Activated CD8-positive, alpha-beta memory T cell treated with anti-CD3 and anti-CD28 coated beads for 4 hours (primary cell): ENCODE results near the gene RGPD5.
"Not testable (repeated sequence)": the region's sequence is repeated elsewhere in the genome, so short reads cannot be mapped to it uniquely, and the experiment has no call there.

Experiments
- DNase-seq, 2 donors: peaks; one replicate each; pipeline ENCODE4 v3.0.0-alpha.2; 2020; ENCODE audit warnings: low read depth in 2 of 2

Gene RGPD5

DNA sequence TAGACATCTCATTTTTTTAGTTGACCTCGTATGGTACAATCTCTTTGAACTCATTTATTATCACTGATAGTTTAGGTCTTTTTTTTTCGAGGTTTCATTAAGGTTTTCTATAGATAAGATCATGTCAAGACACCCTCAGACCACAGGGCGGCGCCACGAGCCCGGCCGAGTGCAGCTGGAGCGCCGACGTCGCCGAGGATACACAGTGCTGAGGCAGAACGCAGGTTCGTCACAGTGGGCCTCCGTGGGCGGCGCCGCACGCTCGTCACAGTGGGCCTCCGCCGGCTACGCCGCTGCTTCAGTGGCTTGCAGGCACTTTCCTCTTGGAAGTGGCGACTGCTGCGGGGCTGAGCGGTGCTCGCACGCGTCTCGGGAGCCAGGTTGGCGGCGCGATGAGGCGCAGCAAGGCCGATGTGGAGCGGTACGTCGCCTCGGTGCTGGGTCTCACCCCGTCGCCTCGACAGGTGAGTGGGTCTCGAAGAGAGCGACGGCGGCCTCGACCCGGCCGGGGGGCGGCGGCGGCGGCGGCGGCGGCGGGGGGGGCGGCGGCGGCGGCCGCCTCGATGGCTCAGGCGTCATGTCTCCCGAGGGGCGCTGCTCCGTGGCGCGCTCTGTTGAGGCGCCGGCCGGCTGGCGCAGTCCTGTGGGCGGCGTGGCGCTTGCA, at the start of gene RGPD5:
Gene RGPD5, plus strand, starts transcription at position 232 of the 664 bp plus-strand sequence. Its CDS starts 161 bp downstream, at position 393.
- DNase-seq = not testable (repeated sequence)

DNA sequence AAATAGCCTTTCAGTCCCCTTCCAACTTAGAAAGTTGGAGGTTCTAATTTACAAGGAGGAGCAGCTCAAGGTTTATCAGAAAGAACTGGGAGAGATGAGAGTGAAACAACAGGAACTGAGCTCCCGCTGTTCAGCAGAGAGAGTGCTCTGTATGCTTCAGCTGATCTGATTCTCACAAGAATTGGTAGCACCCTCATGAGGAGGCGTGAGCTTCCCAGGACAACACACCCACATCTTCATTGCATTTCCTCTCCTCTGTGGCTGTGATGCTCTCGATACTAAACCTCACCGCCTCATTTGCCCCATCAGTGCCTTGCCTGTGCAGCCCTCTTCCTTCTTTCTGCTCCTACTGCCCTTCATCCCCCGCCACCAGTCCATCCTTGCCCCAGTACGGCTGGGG, 42.5 kb upstream of the RGPD5 start:
- not testable (repeated sequence) for DNase-seq

DNA sequence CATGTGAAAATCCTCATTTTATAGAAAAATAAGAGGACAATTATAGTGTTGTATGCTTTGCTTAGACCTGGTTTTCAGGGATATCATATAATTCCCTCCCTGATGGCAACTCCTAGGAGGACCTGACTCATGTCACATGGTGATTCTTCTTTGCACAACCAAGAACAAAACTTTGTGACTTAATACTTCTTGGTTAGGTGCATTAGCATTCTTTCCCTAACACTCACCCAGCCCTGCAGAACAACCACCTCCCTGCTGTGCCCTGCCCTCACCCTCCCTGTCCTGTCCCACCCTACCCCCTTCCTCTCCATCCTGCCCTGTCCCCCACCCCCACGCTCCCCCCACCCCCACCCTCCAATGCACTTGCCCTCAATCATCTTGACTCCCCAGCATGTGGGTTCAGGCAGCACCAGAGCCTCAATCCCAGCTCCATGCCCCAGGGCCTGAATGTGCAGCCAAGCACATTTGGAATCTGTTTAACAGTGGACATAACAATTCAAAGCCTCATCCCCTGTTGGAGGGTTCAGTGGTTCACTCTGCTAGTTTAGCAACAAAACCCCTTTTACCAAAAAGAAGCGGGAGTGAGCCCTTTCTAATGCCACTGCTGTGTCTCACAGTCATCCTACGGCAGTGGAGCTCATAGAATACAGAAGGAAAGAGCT, 36.8 kb upstream of the RGPD5 start:
- not testable (repeated sequence) for DNase-seq

DNA sequence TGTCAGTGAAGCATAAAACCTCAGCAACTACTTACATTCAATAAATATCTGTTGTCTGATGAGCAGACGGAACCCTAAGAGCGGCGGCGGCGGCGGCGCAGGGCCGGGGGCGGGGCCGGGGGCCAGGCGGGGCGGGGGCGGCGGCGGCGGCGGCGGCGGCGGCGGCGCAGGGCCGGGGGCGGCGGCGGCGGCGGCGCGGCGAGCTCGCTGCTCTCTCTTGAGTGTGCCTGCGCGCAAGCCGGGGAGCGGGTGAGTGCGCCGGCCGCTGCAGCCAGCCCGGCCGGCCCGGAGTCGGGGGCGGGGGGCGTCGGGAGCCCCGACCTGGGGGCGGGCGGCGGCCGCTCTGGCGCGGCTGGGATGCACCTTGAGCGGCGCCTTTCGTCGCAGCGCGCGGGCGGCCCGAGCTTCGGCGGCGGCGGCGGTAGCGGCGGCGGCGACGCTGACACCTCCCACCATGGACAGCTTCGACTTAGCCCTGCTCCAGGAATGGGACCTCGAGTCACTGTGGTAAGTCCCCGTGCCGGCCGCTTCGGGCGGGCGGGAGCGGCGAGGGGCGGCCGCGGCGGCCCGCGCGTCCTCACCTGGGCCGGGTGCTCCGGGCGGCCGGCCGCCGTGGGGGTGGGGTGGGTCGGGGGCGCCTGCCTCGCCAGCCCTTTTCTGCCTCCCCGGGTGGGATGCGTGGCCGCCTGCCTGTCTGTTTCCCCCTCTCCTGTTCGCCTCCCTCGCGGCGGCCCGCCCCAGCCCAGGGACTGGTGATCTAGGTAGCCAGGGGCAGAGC, 33.7 kb upstream of the RGPD5 start:
- not testable (repeated sequence) for DNase-seq

DNA sequence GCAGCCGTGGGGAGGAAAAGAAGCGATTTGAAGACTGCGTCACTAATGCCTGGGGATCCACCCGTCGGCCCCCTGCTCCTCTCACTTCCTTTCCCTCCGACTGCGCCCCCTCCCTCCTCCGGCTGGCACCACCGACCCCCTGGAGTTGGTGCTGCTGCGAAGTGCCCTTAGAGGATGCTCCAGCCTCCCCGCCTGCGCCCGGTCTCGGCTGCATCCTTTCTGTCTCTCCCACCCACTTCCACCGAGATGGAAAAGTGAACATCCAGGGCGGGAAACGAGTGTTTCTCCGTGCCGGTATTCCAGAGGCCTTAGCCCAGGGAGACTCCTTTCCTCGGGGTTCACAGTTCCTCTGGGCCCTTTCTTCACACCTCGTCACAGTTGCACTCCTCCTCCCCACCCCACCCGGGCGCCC, 33.1 kb upstream of the RGPD5 start:
- DNase-seq = not testable (repeated sequence)

DNA sequence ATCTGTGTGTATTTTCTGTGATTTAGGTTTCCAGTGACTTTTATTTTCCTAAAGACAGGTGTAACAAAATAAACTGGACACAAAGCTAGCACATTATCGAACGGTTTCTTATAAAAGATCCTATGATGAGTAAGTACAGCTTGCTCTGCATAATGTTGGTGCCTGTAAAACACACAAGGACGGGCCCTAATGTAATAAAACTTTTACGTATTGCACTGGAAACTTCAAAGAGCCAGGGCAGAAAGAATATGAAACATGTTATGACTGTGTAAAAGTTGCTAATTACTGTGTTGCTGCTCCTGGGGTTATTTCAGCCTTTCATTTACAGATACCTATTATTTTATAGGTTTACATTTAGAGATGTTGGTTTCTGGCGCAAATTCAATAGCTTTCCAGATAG, 32.1 kb upstream of the RGPD5 start:
- not testable (repeated sequence) for DNase-seq

DNA sequence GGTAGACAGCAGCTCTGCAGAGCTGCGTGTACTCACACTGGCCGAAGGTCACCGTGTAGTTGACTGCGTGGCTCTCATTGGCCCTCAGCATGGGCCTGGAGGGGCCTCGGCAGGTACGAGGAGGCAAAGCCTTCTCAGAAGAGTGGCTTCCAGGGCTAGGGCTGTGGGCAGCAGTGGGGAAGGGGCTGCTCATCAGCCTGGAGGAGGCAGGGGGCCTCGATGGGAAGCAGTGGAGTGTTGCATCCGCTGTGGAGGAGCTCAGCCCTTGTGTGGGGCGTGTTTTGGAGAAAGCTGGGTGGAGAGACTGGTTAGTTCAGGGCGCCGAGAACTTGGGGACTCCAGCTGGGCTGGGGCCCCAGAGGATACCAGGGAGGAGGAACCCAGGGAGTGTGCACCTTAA, 28.0 kb upstream of the RGPD5 start:
- not testable (repeated sequence) for DNase-seq

DNA sequence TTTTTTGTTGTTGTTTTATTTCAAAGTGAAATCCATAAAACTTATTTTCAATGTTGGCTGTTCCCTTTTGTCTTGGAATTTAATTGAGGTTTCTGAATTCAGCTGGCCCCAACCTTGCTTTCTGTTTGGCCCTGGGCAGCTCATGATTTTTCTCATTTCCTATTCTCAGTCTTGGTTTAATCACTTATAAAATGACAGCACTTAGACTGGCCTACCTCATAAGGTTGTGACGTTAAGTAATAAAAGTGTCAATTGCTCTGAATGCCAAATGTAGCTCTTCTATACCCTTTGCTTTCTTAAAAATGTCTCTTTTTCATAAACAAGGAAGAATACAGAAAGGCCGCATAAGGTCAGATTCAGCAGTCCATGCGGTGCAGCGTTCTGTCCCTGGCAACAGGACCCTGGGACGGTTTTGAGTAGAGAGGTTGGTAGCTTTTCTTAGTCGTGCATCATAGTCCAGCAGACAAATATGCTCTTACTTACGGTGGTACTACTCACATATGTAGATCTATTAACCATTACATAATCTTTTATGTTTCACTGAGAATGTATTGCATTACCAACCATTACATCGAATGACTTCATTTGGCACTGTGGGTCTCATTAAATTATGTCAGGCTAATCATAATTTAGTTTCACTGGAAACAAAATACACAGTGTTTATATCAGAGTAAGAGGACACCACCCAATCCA, 27.1 kb upstream of the RGPD5 start:
- DNase-seq = not testable (repeated sequence)

DNA sequence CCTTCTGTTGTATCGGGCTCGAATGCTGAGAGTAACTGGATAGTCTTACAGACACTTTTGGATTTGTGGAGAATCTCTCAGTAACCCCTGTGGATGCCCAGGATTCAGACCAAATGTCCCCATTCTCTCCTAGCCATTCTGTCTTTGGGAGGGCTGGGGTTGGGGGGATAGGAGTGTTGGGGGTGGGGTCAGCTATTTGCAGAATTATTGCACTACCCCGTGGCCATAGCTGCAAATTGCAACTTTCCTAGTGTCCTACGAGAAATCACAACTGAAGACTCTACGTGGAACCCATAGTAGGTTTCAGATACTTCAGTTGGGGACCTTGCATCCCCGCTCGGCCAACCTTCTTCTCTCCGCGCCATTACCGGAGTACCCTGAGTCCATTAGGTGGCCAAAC, 25.2 kb upstream of the RGPD5 start:
- DNase-seq = not testable (repeated sequence)

DNA sequence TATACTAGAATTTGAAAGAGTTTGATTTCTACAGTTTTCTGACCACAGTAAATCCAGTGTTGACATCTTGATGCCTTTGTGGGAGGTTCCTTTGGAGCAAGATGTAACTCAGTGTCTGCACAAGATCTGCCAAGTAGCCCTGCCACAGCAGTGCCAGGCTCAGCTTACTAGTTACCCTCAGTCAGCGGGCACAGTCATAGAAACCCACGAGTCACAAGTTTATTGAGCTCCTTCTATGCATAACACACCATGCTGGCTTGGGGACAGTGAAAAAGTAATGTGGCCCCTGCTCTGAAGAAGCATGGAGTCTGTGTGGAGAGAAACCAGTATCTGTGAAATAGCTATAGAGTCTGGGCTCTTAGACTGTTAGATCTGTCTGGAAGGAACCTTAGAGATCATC, 15.0 kb upstream of the RGPD5 start:
- DNase-seq = not testable (repeated sequence)

DNA sequence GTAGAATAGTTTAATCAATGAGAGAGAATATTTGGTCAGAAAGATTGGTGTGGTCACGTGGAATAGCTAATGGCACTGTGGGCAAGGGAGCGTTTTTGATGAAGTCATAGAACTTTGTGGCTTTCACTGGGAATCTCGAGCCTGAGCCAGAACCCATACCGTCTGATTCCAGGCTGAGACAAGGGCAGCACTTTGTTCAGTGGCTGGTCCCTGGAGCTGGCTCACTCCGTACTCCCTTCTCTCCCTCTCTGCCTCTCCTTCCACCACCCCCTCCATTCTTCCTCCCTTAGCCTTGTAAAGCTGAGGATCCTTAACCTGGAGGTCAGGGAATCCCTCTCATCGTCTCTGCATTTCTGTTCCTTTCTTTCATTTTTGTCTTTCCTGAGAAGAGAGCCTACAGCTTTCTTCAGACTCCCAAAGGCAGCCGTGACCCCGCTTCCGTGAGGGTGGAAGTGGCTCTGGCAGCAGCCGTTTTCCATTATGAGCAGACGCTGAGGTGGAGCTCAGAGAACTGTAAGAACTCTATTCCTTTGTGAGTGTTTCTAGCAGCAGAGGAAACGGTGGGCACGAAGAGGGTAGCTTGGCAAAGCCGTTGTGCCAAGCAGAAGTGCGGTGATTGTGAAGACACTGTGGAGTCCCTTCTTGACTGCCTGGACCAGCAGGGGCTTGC, 12.8 kb upstream of the RGPD5 start:
- not testable (repeated sequence) for DNase-seq

DNA sequence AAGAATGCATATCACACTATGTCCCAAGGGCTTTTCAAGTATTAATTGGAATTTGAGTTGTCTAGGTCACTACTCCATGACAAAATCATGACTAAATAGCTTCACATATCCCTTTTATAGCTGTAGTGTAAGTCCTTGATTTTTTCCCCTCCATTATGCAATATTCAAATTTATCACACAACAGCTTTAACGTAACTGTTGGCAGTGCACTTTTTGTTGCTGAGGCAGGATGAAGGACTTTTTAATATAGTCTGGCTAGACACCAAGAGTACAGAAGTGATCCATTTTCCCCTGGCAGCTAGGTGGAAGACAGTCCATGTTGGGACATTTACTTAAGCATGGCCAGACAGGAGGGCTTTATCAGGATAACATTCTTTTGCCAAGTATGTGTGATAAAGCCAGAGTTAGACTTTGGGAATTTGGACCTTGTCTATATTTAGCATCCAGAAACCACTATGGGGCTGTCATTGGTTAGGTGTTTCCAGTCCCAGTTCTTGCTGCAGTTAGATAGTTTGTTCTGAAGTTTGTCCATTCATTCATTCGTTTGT, 11.6 kb upstream of the RGPD5 start:
- DNase-seq = not testable (repeated sequence)

DNA sequence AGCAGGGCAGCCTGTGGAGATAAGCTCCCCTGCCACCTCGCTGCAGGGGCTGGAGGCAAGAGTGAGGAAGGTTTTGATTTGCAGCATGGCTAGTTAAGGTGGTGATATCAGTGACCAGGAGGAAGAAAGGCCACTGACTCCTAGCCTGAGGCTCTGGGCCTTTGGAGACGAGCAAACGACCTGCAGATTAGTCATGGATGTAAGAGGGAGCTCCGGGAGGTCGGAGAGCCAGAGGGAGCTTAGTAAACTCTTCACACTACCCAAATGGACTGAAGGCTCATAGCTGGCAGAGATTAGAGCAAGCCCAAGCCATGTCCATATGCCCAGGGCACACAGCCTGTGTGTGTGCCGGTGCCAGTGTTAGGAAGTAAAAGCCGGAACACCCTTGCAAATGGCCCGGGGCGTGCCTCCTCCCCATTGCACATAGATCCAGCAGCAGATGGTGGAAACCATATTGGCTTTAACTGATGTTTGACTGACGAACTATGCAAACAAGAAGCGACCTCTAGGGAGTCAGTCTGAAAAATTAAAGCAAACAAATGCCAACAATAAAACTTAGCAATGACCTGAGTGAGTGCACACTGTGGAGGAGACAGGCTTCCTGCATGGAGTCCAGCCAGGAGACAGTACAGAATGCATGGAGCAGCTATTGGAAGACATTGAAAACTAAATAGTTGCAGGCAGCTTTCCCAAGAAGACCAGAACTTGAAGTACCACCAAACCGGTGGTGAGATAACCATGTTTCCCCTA, 2.4 kb upstream of the RGPD5 start:
- not testable (repeated sequence) for DNase-seq

DNA sequence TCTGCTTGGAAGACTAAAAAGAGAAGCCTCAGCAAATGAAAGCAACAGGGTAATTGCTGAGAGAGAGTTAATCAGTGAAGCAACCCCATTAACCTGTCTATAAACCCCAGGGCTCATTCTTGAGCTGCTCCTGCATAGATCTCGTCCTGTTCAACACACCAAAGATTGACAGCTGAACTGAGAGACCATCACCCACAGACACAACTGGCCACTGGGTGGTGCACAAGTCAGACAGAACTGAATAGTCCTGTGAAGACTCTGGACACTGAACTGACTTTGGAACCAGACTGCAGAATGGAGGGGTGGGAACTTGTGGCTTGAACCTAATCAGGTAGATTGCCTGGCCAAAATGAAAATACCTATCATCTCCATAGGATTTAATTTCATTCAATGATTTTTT, 1.4 kb upstream of the RGPD5 start:
- not testable (repeated sequence) for DNase-seq

DNA sequence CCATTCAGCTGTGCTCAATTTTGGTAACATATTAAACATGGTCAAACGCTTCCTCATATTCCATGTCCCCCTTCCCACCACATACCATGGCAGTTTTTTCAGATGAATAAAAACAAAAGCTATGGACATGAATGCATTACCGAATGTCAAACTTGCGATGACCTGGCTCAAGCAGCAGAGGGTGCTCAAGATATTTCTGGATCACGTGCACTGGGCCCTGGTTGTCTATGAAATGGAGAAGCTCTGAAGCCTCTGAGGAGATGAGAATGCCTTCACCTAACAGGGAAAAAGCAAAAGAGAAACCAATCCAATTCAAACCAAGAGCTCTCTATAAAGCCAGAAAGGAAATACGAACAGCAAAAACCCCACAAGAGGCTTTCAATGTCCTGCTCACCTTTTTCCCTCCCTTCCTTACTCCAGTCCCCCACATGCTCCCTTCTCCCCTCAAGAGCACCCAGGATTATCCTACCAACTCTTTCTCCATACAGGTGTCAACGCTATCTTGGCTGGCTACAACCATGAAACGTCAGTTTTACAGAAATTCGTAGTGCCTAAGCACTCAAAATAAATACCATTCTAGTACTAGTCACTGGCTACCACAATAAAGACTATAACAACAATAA, 77.1 kb downstream of the RGPD5 start:
- DNase-seq = not testable (repeated sequence)

DNA sequence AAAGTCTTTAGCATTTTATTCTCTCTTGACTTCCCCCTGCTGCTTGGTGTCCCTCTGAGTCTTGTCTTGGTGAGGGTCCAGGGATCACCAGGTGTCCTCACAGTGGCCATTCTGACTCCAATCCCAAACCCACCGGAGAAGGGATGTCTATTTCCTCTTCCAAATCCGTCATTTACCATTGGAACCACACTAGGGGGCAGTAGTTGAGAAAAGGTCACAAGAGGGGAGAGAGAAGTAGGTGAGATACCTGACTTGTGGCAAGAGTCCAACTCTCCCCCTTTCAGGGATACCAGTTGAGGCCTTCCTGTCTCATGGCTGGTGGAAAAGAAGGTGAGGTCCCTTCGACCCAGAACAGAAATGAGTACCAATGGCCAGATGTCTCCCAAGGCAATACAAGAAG, 82.5 kb downstream of the RGPD5 start:
- not testable (repeated sequence) for DNase-seq

DNA sequence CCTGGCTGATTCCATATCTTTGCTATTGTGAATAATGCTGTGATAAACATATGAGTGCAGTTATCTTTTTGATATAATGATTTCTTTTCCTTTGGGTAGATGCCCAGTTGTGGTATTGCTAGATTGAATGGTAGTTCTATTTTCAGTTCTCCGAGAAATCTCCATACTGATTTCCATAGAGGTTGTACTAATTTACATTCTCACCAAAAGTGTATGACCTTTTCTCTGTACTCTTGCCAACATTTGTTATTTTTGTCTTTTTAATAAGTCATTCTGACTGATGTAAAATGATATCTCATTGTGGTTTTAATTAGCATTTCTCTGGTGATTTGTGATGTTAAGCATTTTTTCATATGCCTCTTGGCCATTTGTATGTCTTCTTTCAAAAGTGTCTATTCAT, 88.0 kb downstream of the RGPD5 start:
- DNase-seq = not testable (repeated sequence)

DNA sequence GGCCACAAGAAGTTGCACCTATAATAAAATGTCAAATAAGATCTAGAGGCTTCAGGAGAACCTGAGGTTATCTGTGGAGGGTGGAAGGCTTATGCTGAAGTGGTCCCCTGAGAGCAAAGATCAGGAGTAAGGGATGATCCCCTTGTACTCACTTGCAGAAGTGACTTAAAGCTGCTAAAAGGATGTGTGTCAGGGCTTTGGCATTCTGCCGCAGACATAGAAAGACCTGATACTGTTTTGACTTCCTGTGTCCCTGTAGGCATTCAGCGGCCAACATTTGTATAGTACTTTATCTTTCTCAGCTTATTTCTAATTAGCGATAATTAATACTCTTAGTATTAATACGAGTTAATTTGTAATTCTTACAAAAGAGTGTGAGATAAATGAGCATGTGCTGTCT, 94.3 kb downstream of the RGPD5 start:
- DNase-seq = not testable (repeated sequence)

DNA sequence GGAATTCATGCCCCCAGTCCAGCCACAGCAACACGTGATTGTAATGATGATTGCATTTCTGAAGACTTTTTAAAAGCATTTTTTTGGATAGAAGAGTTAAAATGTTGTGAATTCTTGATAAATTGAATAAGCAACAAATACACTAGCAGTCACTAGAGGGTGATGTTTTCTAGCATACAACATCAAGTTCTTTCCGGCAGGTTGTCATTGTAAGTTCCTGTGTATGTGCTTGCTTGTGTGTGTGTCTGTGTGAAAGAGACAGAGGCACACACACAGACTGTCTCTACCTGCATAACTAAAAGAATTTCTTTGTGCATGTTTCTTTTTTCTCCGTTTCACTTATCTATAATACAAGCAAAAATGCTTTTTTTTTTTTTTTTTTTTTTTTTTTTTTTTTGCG, 95.8 kb downstream of the RGPD5 start:
- not testable (repeated sequence) for DNase-seq

DNA sequence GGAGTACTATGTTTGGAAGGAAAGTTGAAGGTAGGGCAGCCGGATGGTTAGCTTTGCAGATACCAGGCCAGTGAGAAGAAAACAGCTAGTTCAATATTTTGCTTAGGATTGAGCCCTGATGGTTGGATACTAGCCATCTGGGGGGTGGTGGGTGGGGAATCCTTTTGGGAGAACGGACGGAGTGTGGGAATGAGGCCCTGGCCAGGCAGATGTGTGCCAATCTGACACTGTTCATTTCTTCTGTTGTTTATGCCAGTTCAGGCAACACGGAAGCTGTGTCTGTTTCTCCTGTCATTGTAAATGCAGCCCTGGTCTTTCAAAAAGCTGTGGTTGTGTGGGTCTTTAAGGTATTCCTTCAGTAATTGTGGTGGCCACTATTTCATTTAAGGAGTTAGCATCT, 96.9 kb downstream of the RGPD5 start:
- not testable (repeated sequence) for DNase-seq
